Measurements from ENCODE around the gene SCFD2.
"Not testable (repeated sequence)": the region's sequence is repeated elsewhere in the genome, so short reads cannot be mapped to it uniquely, and the experiment has no call there.

SCFD2 gene

DNA sequence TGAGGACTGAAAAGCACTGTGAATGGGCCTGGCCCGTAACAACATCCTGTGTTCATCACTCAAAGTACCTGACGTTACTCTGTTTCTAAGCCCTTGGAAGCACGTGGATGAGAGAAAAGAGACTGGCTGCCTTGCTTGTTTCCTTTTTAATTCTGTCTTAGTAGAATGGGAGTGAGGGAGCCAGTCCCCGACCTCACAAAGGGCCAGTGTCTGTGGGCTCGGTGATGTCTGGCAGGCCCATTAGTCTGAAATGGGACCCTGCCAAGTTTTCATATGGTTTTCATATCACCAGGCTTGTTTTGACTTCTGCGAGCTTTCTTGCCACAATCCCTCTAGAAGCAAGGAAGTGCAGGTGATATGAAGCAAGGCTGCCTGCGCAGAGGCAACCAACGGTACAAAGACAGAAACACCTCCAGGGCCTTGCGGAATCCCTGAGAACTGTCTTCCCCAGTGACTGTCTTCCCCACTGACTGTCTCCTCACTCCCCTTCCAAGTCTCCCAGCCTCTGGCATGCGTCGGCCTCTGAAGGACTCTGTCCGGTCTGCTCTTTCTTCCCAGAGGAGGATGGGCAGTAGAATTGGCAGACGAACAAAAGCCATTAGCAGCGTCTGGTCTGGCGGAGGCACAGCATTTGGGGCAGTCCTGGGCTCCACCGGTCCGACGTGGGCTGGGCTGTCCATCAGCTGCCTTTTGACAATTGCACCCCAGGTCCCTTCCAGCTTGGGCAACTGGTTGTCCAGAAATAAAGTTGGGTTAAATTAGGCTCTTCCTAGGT, 524.0 kb downstream of the SCFD2 start:
- DNase-seq, result no peak

- no peak for DNase-seq
These were observed 525.1 kb downstream of the SCFD2 start for GRCh38 chr4:52840531-52841370.

DNA sequence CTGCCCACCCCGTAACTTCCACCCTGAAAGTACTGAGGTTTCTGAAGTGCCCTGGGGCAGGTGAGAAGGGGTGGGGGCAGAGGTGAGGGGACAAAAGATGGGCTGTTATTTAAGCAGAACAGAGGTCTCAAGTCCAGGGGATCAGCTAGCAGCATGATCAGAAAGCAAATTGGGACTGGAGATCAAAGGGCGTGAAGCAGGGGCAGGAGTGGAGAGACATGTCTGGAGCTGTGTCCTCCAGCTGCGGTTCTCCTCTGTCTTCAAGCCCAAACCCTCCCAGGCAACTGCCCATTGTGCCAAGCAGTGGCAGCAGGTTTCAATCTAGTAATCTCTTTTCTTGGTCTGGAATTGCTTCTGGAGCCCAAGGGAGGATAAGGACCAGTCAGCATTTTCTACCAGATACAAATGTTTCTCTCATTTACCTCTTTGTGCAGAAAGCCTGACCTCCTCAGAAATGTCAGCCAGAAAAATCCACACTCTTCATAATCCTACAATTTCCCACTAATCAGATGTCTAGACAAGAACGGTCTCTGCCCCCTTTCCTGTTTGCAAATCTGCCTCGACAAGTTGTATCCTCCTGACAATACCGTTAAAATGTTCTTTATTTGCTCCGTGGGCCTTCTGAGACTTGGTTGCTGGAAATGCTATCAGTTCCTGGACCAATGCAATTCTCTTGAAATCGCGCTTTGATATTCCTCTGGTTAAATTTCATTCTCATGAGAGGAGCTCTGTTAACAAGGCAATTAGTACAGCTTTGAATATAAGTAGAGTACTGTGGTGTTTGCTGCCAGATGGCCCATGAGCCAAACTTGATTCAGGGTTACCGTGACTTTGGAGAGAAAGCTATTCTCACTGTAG, 526.9 kb downstream of the SCFD2 start:
- no peak for DNase-seq

GRCh38 chr4:52837716-52838558, 527.9 kb downstream of the SCFD2 start:
- DNase-seq, result no peak

DNA sequence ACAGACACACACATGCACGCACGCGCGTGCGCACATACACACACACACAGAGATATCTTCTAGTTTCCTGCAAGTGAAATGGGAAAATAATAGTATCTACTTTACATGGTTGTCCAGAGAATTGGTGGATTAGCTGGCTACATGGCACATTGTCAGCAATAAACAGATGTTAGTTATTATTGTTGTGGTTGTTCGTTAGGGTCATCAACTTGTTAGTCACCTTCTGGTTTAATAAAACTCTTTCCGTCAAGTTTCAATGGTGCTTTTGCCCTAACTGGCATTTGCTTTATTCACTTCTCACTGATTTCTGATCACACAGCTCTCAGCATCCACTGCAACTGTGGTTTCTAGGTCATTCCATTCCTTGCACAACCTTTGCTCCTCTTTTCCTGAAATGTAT, 529.2 kb downstream of the SCFD2 start:
- no peak for DNase-seq

DNA sequence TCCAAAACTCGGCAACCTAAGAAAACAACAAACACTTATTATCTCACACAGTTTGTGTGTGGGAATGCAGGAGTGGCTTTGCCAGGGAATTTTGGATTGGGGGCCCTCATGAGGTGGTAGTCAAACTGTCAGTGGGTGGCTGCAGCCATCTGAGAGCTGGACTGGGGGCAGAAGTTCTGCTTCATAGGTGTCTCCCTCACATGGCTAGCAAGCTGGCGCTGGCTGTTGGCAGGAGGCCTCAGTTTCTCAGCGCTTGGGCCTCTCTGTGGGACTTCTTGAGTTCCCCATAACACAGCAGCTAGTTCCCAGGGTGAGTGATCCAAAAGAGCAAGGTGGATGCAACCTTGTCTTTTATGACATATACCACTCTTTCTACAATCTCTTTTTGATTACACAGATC, 529.7 kb downstream of the SCFD2 start:
- DNase-seq, result no peak

- DNase-seq, result not testable (repeated sequence)
These were observed 531.0 kb downstream of the SCFD2 start for GRCh38 chr4:52834641-52835456.

DNA sequence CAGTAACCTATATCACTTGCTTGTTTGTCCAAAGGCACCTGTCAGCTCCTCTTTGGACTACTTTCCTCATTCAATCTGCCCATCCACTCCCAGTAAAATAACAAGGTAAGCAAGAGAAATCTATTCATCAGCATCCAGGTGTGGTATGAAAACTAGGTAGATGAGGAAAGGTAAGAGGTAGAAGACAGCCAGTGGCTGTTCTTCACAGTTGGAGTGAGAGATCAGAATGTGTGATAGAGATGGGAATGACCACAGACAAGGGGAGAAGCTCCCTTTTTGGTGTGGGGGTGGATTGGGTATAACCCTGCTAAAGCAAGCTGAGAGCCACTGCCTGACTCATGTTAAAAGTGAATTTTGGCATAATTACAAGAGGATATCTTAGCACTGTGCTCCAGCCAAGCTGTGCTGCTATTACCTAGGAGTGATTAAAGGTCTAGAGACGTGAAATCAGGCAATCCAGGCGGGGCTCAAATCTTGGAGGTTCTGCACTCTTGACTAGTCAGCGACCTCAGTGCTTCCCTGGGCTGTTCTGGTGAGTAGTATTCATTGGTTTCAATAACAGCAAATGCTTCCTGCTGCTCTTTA, 531.8 kb downstream of the SCFD2 start:
- no peak for DNase-seq

DNA sequence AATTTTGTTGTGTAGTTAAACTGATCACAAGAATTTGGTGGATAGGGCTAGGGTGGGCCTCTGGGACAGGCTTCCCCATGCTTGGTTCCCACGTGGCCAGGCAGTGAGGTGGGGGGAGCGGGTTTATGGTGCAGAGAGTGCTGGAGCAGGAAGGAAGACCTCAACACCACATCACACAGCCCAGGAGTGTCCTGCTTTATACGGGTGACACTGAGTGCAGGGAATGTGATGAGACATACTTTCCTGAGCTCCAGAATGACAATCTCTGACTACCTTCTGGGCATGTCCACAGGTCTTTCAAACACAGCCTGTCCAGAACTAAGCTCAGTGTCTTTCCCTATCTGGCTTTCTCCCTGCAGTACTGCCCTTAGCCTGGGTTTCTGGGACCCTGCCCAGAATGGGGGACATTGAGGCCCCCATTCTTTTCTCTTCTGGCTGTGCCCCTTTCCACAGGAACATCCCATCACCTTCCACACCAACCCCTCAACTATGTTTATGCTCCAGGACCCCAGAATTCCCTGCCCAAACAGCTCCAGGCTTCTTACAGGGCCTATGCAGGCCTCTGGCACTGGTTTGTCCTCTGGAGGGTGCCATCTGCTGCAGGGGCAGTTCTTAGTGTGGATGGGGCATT, 540.3 kb downstream of the SCFD2 start:
- DNase-seq, result no peak

GRCh38 chr4:52824603-52825459, 541.0 kb downstream of the SCFD2 start:
- DNase-seq, result no peak

GRCh38 chr4:52824270-52824602, 541.6 kb downstream of the SCFD2 start:
- no peak for DNase-seq

GRCh38 chr4:52823702-52824092, 542.2 kb downstream of the SCFD2 start:
- no peak for DNase-seq

Measured in stimulated activated CD4-positive, alpha-beta T cell treated with anti-CD3 and anti-CD28 coated beads, Interleukin-1b, Interleukin-23, amount 100 ng/mL, for 48 hours (primary cell).